OCI-LY7 (cell line): ENCODE measurements around the gene LRIG3. TPM values are rescaled to one million over a fixed set of nuclear protein-coding genes. Genes with fewer than 3 reads are reported as not detected.

Source experiments
- BruUV-seq: library from RNA; stranded (reverse); fragments of 400-500 nt; replicated peaks from 2 replicates; lab custom pipeline; 2021; lab: Mats Ljungman, UMichigan
- CTCF ChIA-PET: fragments of 300-600 bp; sonication (Branson Sonifier 250); formaldehyde crosslinking; loops from one replicate; lab custom pipeline; 2022; ENCODE audit warnings: antibody characterized with exemption; ENCODE audit not compliant: unreplicated experiment; lab: Charles Lee
- POLR2A ChIA-PET: fragments of 300-600 bp; sonication (Branson Sonifier 250); formaldehyde crosslinking; loops from one replicate; lab custom pipeline; 2022; ENCODE audit warnings: antibody characterized with exemption; lab: Charles Lee
- DNase-seq: peaks from one replicate; pipeline ENCODE4 v3.0.0-alpha.2; 2015; ENCODE audit warnings: low spot score
- H2AFZ ChIP-seq: fragments of 200-600 bp; sonication (generic), shearing (Covaris generic); 2 replicates; pipeline ENCODE4 v1.6.1; 2014; ENCODE audit warnings: mild to moderate bottlenecking, antibody characterized with exemption, low read length, moderate library complexity
- H3K27ac ChIP-seq: fragments of 200-600 bp; sonication (generic); 2 replicates; pipeline ENCODE4 v1.5.1; 2014; ENCODE audit warnings: mixed run types, low read depth, mild to moderate bottlenecking, moderate library complexity, low read length, inconsistent platforms; ENCODE audit not compliant: poor library complexity, severe bottlenecking
- H3K36me3 ChIP-seq: fragments of 200-600 bp; sonication (generic); 2 replicates; pipeline ENCODE4 v1.6.1; 2014; ENCODE audit warnings: mild to moderate bottlenecking, antibody characterized with exemption, low read length, moderate library complexity, mixed read lengths; ENCODE audit not compliant: insufficient read depth
- H3K4me1 ChIP-seq: fragments of 200-600 bp; sonication (generic); 2 replicates; pipeline ENCODE4 v1.5.1; 2014; ENCODE audit warnings: mild to moderate bottlenecking, low read length; ENCODE audit not compliant: insufficient read depth, poor library complexity, severe bottlenecking
- H3K4me2 ChIP-seq: fragments of 200-600 bp; sonication (generic); 2 replicates; pipeline ENCODE4 v1.6.1; 2014; ENCODE audit warnings: mild to moderate bottlenecking, low read length
- H3K4me3 ChIP-seq: fragments of 200-600 bp; sonication (generic); 2 replicates; pipeline ENCODE4 v1.5.1; 2014; ENCODE audit warnings: mild to moderate bottlenecking, low read depth, low read length; ENCODE audit not compliant: poor library complexity, severe bottlenecking
- H3K79me2 ChIP-seq: fragments of 200-600 bp; sonication (generic); 2 replicates; pipeline ENCODE4 v1.6.1; 2016; ENCODE audit warnings: low read depth, mild to moderate bottlenecking, low read length, moderate library complexity, mixed read lengths; ENCODE audit not compliant: insufficient read depth
- H3K9me2 ChIP-seq: fragments of 200-600 bp; sonication (generic); 2 replicates; pipeline ENCODE4 v1.6.1; 2016; ENCODE audit warnings: mild to moderate bottlenecking, low read length, mixed read lengths; ENCODE audit not compliant: insufficient read depth
- H3K9me3 ChIP-seq: fragments of 200-600 bp; sonication (generic); 2 replicates; pipeline ENCODE4 v1.6.1; 2014; ENCODE audit warnings: mild to moderate bottlenecking, mixed run types, low read length, mixed read lengths
- H4K20me1 ChIP-seq: fragments of 200-600 bp; sonication (generic); 2 replicates; pipeline ENCODE4 v1.6.1; 2014; ENCODE audit warnings: mild to moderate bottlenecking, antibody characterized with exemption, low read length, moderate library complexity, mixed read lengths; ENCODE audit not compliant: insufficient read depth
- EZH2phosphoT487 ChIP-seq: fragments of 200-600 bp; sonication (generic); IDR thresholded peaks from 2 replicates; pipeline ENCODE4 v1.6.1; 2018; ENCODE audit warnings: low read depth, borderline replicate concordance, mild to moderate bottlenecking, mixed run types, antibody characterized with exemption, low read length, moderate library complexity, mixed read lengths
- intact Hi-C: fragments of 100-400 bp; cut with micrococcal nuclease; formaldehyde crosslinking; loops from one replicate; pipeline ENCODE4 v1.10.0; 2022; ENCODE audit not compliant: unreplicated experiment
- total RNA-seq, 2 experiments: library from RNA; depleted of rRNA in 1 of 2; stranded (reverse); fragments of >200 nt in 1 of 2; shearing (Covaris generic) in 1 of 2; gene quantifications; 2 replicates each; pipeline ENCODE4 v1.2.3, GENCODE V29; 2014 to 2022
- TF ChIP-seq, protein P1 (sequence below): fragments of 200-600 bp; sonication (generic); conservative IDR thresholded peaks from 2 replicates; pipeline ENCODE4 v1.5.1; 2014; ENCODE audit warnings: mild to moderate bottlenecking, antibody characterized with exemption, low read length, moderate library complexity, mixed read lengths

The LRIG3 gene
- total RNA-seq, 2 experiments from 2014 or later: not detected

DNA sequence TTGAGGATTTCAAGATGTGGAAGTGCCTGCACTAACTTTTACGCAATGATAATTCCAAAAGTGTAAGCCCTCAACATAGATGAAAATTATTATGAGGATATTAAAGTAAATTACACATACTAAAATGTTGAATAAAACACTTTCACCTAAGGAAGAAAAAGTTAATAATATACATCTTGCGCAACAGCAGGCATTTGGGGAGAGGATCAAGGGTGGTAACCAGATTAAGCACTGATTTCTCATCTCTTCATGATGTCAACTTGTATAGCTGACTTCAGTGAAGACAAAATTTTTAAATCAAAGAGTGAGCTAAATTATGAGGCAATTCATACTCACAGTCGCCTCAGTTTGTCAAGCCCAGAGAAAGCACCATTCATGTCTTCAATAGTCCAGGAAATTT, 33.8 kb downstream of the LRIG3 start:
- DNase-seq: no peak
- H3K79me2 ChIP-seq: no peaks in the 10 kb centered on the region
- no peaks in the 10 kb centered on the region for H3K9me3 ChIP-seq
- no peaks in the 10 kb centered on the region for H3K36me3 ChIP-seq
- H3K4me2 ChIP-seq: no peak overlapping the region
- no peak overlapping the region for H3K4me3 ChIP-seq
- no peaks in the 10 kb centered on the region for H3K9me2 ChIP-seq
- H4K20me1 ChIP-seq: no peaks in the 10 kb centered on the region
- POLR2A ChIA-PET: interaction anchor here (0.5 kb wide), 1 partner anchor 19 kb away, joined by 3 read pairs; no protein-coding TSS in a partner anchor
- no peaks in the 10 kb centered on the region for H3K4me1 ChIP-seq
- intact Hi-C loops: no loop called here
- no TSS peak for BruUV-seq
- no peak overlapping the region for H3K27ac ChIP-seq
- no peak for TF ChIP-seq EZH2phosphoT487
- TF ChIP-seq, protein P1, sequence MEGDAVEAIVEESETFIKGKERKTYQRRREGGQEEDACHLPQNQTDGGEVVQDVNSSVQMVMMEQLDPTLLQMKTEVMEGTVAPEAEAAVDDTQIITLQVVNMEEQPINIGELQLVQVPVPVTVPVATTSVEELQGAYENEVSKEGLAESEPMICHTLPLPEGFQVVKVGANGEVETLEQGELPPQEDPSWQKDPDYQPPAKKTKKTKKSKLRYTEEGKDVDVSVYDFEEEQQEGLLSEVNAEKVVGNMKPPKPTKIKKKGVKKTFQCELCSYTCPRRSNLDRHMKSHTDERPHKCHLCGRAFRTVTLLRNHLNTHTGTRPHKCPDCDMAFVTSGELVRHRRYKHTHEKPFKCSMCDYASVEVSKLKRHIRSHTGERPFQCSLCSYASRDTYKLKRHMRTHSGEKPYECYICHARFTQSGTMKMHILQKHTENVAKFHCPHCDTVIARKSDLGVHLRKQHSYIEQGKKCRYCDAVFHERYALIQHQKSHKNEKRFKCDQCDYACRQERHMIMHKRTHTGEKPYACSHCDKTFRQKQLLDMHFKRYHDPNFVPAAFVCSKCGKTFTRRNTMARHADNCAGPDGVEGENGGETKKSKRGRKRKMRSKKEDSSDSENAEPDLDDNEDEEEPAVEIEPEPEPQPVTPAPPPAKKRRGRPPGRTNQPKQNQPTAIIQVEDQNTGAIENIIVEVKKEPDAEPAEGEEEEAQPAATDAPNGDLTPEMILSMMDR: no peak
- no peak overlapping the region for H2AFZ ChIP-seq
- CTCF ChIA-PET: no interaction called here

DNA sequence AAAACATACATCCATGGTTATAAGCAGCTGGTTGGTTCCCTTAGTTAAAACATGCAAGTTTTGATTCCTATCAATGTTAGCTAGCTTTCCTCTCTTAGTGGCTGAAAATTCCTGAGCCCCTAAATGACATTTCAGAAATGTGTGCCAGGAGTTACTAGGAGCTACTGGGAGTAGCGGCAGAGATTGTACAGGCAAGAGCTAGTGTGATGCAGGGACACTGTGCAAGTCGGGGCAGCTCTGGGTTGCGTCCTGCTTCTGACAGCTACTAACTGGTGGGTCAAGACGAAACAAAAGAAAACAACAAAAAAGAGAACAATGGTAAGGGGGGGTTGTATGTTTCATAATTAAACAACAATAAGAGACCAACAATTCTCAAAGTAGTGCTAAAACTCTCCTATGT, 35.4 kb downstream of the LRIG3 start:
- no peak overlapping the region for H3K27ac ChIP-seq
- H3K9me2 ChIP-seq: no peaks in the 10 kb centered on the region
- no peaks in the 10 kb centered on the region for H4K20me1 ChIP-seq
- no peaks in the 10 kb centered on the region for H3K4me1 ChIP-seq
- no peak for DNase-seq
- BruUV-seq: no TSS peak
- no peaks in the 10 kb centered on the region for H3K36me3 ChIP-seq
- H3K4me2 ChIP-seq: no peak overlapping the region
- ChIA-PET POLR2A (interaction anchor here (1.0 kb wide), 1 partner anchor 48 kb away, joined by 3 read pairs; no protein-coding TSS in a partner anchor), CTCF (no interaction called here)
- H2AFZ ChIP-seq: no peak overlapping the region
- no peak for TF ChIP-seq EZH2phosphoT487
- TF ChIP-seq, protein P1: no peak
- no peaks in the 10 kb centered on the region for H3K79me2 ChIP-seq
- no peaks in the 10 kb centered on the region for H3K9me3 ChIP-seq
- H3K4me3 ChIP-seq: no peak overlapping the region
- intact Hi-C loops: no loop called here

DNA sequence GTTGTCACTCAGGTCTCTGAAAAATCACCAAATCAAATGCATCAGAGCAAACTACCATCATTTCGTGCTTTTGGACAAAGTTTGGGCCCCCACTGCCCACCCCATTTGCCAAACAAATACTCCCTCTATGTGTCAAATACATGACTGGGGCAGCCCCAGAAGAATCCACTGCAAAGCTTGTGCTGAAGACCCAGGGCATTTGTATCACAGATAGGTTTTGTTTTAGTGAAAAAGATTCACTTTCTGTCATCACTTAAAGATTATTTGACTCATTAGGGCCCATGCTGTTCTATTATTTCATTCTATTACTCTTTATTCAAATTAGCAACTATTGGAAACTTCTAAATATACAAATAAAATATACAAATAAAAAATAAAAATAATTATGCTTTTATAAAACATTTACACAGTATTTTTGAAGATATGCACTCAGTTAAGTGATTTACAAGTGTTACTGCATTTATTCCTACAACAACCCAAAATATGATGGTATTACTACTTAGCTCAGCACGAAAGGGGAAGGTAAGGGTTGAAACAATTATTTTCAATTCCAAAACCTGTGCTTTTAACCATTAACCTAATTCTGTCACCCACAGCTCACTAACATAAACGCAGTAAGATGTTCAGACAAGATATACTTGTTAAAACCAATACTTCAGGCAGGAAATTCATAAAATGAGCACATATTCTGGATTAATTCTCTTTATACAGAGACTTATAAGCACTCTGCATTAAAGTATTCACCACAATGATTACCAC, 36.5 kb downstream of the LRIG3 start:
- POLR2A ChIA-PET: no interaction called here
- no peak for DNase-seq
- CTCF ChIA-PET: no interaction called here
- no peaks in the 10 kb centered on the region for H3K9me2 ChIP-seq
- H3K27ac ChIP-seq: no peak overlapping the region
- no peak overlapping the region for H2AFZ ChIP-seq
- no peak overlapping the region for H3K4me2 ChIP-seq
- intact Hi-C loops: no loop called here
- no peaks in the 10 kb centered on the region for H3K79me2 ChIP-seq
- no peaks in the 10 kb centered on the region for H3K4me1 ChIP-seq
- no TSS peak for BruUV-seq
- no peak overlapping the region for H3K4me3 ChIP-seq
- H4K20me1 ChIP-seq: no peaks in the 10 kb centered on the region
- H3K9me3 ChIP-seq: no peaks in the 10 kb centered on the region
- H3K36me3 ChIP-seq: no peaks in the 10 kb centered on the region
- TF ChIP-seq, protein P1: no peak
- TF ChIP-seq EZH2phosphoT487: no peak
